ENCODE measurements around the gene TRAPPC4. TPM values are rescaled to one million over a fixed set of nuclear protein-coding genes. Genes with fewer than 3 reads are reported as not detected.

The TRAPPC4 gene
- total and polyA plus RNA-seq, 2 of the 8 experiments (the other 6 are each of a cell fraction or from before 2014, with no cell fraction given): 94.3 to 223 TPM

DNA sequence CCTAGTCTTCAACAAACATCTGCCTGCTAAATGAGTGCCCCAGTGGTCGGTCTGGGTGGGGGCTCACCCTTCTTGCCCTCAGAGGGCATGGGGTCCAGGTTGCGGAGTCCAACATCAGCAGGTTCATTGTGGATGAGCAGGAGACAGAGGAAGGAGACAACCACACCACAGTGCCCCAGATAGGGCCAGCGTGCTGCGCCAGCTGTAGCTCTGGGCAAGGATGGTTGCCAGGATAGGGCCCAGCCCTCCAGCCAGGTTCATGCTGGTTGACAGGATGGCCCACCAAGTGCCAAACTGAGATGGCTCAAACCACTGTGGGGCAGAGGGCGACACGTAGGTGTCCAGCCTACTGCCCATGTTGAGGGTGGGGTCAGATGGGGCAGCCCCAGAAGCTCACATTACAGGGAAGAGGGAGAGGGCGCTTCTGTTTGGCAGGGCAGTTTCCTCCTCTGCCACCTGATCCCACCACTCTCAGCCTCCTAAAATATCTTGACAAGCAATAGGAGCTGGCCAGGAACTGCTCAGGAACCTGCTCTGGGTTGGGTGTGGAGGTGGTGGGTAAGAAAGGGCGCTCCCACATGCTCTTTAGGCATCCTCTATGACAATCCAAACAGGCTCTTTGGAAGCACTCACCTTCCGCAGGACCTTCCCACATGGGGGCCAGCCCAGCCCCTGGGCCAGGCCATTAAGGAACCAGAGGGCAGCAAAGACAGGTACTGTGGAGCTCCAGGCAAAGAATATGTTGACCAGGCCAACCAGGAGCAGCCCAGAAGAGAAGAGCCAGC is 9.2 kb downstream of the TRAPPC4 start:
- Histone ChIP-seq H2BK20ac (ENCODE audit: low read length) (no peak overlapping the region), H3K4ac (replicated peaks; ENCODE audit: insufficient read length, low read depth, low read length) (no peak overlapping the region), H3K4me3 (ENCODE audit: extremely low read depth in 1 of 4, insufficient read depth in 2 of 4, low read depth in 3 of 4, low read length in 4 of 4) (no peak overlapping the region), H3K56ac (replicated peaks; ENCODE audit: insufficient read length, low read depth, low read length) (no peak overlapping the region), H2BK12ac (ENCODE audit: low read depth, low read length) (no peak overlapping the region), H4K5ac (ENCODE audit: insufficient read length, low read depth, low read length) (no peak overlapping the region), H3K27me3 (replicated peaks in 1 of 4; ENCODE audit: control insufficient read depth in 3 of 4, extremely low read depth in 1 of 4, insufficient read depth in 3 of 4, low read length in 3 of 4) (no peaks in the 10 kb centered on the region), H4K8ac (ENCODE audit: extremely low read depth, insufficient read depth, low read length) (0 out of 2 replicates have a peak overlapping the region, but pooled peaks have one; percentile 58), H3K9ac (replicated peaks in 1 of 4; ENCODE audit: extremely low read depth in 1 of 4, low read depth in 3 of 4, low read length in 3 of 4) (no peak overlapping the region), H3K27ac (ENCODE audit: low read depth, low read length) (no peak overlapping the region), H3K18ac (ENCODE audit: extremely low read depth, low read length) (no peak overlapping the region), H2AK5ac (ENCODE audit: low read depth, low read length) (no peak overlapping the region), H2BK120ac (replicated peaks; ENCODE audit: low read depth, low read length) (no peak overlapping the region), H3K4me2 (ENCODE audit: insufficient read depth in 1 of 2, low read depth in 2 of 2, low read length in 2 of 2) (peak overlapping the region in 1 of 2 experiments; percentile 82; a peak in 1 of 4 replicates), H3K4me1 (replicated peaks in 1 of 4; ENCODE audit: control insufficient read depth in 3 of 4, insufficient read depth in 4 of 4, low read length in 3 of 4) (peaks cover 6 to 13% (median 10%) of the 10 kb centered on the region in 4 experiments), H3K23me2 (ENCODE audit: low read depth, low read length) (peaks cover 7% of the 10 kb centered on the region; the same call in 1 of the 2 replicates), H3K14ac (ENCODE audit: insufficient read length) (no peak overlapping the region), H2BK15ac (ENCODE audit: low read length) (no peak overlapping the region), H4K20me1 (replicated peaks in 1 of 2; ENCODE audit: control insufficient read depth in 1 of 2, insufficient read depth in 2 of 2, low read length in 2 of 2) (peaks cover 3 to 16% of the 10 kb centered on the region in 2 experiments), H3K79me1 (ENCODE audit: low read depth, low read length) (peaks cover 15% of the 10 kb centered on the region), H3K36me3 (ENCODE audit: control insufficient read depth in 2 of 4, insufficient read depth in 4 of 4, low read length in 3 of 4) (peaks cover 12 to 57% (median 34%) of the 10 kb centered on the region in 4 experiments), H3K9me3 (ENCODE audit: insufficient read depth in 2 of 2, low read depth in 1 of 2, low read length in 1 of 2) (no peaks in the 10 kb centered on the region), H3K23ac (ENCODE audit: insufficient read length) (no peak overlapping the region), H3K79me2 (ENCODE audit: control insufficient read depth in 1 of 2, insufficient read depth in 2 of 2, low read length in 2 of 2) (peaks cover 0 to 19% of the 10 kb centered on the region in 2 experiments; a peak in 1 of 4 replicates), H2BK5ac (ENCODE audit: low read depth, low read length) (no peak overlapping the region; the same call in 1 of the 2 replicates), H4K91ac (replicated peaks; ENCODE audit: insufficient read length, low read length) (no peak overlapping the region), H2AFZ (ENCODE audit: low read length) (no peak overlapping the region)
- DNase-seq (ENCODE audit: low read depth in 1 of 2, low spot score in 2 of 2): no peak
- 92% methylated on average over 8 of the region's 9 CpGs; no CpG with 5 or more reads in 1 of the 2 experiments for whole genome bisulfite sequencing, 2 experiments (ENCODE audit: extremely low coverage in 1 of 2, insufficient coverage in 1 of 2, insufficient read length in 1 of 2, insufficient replicate concordance in 2 of 2, low coverage in 1 of 2, low lambda C conversion rate in 2 of 2, missing lambda C conversion rate in 1 of 2)
- ChIA-PET POLR2A (ENCODE audit: partially characterized antibody) (interaction anchor here (1.4 to 9.7 kb wide), 3 partner anchors 15 to 28 kb away, joined by 4 to 224 read pairs (median 18); partner anchors contain the start of genes HYOU1, RPS25 and TRAPPC4), CTCF (ENCODE audit: partially characterized antibody) (interaction anchor here (0.5 to 1.5 kb wide), 7 partner anchors 17 to 295 kb away, joined by 3 to 4 read pairs (median 3); no protein-coding TSS in a partner anchor)
- no peak for TF ChIP-seq SRF (IDR thresholded peaks at IDR 0.05; ENCODE audit: low read depth, low read length)
- TF ChIP-seq BCL11A (IDR thresholded peaks at IDR 0.05; ENCODE audit: low read depth in 2 of 2, low read length in 2 of 2): no peak
- no peak for FAIRE-seq
